22Rv1 (cell line): ENCODE measurements around the gene TMEM209.

Experiments used
- CTCF ChIP-seq: fragments of 450-650 bp; IDR thresholded peaks from 2 replicates; pipeline ENCODE4 v1.5.1; 2017; ENCODE audit warnings: mild to moderate bottlenecking
- ZFX ChIP-seq: fragments of 450-650 bp; IDR thresholded peaks from 2 replicates; pipeline ENCODE4 v1.6.1; 2017; ENCODE audit warnings: antibody characterized with exemption, borderline replicate concordance

DNA sequence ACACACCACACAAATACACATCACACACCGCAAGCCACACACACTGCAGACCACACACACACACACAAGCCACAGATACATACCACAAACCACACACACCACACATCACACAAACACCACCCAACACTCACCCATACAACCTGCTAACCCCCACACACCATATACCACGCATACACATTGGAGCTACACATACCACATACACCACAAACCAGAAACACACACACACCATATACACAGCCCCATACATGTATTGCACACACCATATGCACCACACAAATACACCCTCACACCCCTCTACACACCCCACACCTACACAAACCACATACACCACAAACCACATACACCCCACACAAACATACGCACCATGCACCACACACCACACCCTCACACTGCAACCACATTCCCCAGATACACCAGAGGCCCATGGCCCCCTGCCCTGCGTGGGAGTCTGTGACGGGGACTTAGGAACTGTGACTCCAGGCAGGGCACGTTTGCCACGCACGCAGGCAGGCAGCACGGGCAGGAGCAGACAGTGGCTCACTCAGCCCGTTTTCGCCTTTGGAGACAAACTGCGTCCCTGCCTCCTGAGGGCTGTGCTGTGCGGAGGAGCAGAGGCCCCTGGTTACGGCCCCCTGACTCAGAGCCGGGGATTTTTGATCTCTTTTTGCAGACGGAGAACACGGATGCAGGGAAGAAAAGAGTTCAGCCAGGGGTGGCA lies 52.6 kb downstream of the TMEM209 start:
- TF ChIP-seq CTCF (no peak), ZFX (no peak)
